ENCODE results near the gene LIPK.

DNA sequence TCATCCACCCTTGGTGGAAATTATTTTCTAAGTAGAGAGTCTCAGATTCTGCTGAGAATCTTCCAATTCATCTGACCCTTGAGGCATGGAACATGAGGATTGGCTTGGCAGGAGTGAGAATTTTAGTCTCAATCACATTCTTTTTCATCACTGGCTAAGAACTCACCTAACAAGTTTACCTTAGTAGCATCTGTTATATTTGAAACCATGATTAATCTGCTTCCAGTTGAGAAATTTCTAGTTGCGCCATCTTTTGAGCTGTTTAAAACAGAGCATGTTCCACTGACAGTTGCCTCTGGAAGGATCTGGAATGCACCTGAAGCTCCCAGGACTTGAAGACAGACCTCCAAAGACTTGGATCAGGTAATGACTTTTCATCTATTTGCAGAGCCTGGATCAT lies at the start of gene LIPK:
- TF ChIP-seq, protein P1, sequence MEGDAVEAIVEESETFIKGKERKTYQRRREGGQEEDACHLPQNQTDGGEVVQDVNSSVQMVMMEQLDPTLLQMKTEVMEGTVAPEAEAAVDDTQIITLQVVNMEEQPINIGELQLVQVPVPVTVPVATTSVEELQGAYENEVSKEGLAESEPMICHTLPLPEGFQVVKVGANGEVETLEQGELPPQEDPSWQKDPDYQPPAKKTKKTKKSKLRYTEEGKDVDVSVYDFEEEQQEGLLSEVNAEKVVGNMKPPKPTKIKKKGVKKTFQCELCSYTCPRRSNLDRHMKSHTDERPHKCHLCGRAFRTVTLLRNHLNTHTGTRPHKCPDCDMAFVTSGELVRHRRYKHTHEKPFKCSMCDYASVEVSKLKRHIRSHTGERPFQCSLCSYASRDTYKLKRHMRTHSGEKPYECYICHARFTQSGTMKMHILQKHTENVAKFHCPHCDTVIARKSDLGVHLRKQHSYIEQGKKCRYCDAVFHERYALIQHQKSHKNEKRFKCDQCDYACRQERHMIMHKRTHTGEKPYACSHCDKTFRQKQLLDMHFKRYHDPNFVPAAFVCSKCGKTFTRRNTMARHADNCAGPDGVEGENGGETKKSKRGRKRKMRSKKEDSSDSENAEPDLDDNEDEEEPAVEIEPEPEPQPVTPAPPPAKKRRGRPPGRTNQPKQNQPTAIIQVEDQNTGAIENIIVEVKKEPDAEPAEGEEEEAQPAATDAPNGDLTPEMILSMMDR (IDR thresholded peaks at IDR 0.05): no peak
- no peak for TF ChIP-seq POLR2A (IDR thresholded peaks at IDR 0.05)
